GM12878 (cell line): Measurements from ENCODE around the gene KMT2B. TPM values are rescaled to one million over a fixed set of nuclear protein-coding genes. Genes with fewer than 3 reads are reported as not detected.

Source experiments
- ATAC-seq: fragments of 200-7000 bp; cut with Tn5 transposase; 3 replicates; pipeline ENCODE4 v1.9.1; 2020; ENCODE audit warnings: mild to moderate bottlenecking, moderate library complexity
- BruUV-seq: library from RNA; stranded (reverse); fragments of 400-500 nt; replicated peaks from 2 replicates; lab custom pipeline; 2021; lab: Mats Ljungman, UMichigan
- CTCF ChIA-PET: fragments of 300-600 bp; sonication (Branson Sonifier 250); formaldehyde crosslinking; extraction: SDS; loops from one replicate; lab custom pipeline; 2021; ENCODE audit warnings: inconsistent platforms; lab: Yijun Ruan, JAX
- POLR2A ChIA-PET: fragments of 350-600 bp; formaldehyde crosslinking; extraction: SDS; loops from one replicate; lab custom pipeline; 2021; ENCODE audit warnings: inconsistent platforms; lab: Charles Lee
- RAD21 ChIA-PET: fragments of 300-600 bp; sonication (Branson Sonifier 250); formaldehyde crosslinking; loops from one replicate; lab custom pipeline; 2023; ENCODE audit warnings: antibody characterized with exemption; ENCODE audit not compliant: unreplicated experiment; lab: Charles Lee
- SMC1A ChIA-PET: fragments of 300-600 bp; sonication (Branson Sonifier 250); formaldehyde crosslinking; loops from one replicate; lab custom pipeline; 2023; ENCODE audit not compliant: unreplicated experiment, uncharacterized antibody; lab: Charles Lee
- DNase-seq: peaks from one replicate; pipeline ENCODE4 v3.0.0-alpha.2; 2011; ENCODE audit warnings: low read depth, low spot score
- FAIRE-seq: peaks from 3 replicates; lab custom pipeline; 2011; peaks lifted over from hg19 to GRCh38; lab: Jason Lieb, UNC
- H2AFZ ChIP-seq: 2 replicates; pipeline ENCODE4 v1.6.0; 2011; ENCODE audit warnings: low read depth, low read length, control low read depth; ENCODE audit not compliant: control insufficient read depth
- H3K27ac ChIP-seq: 2 replicates; pipeline ENCODE4 v1.5.1; 2011; ENCODE audit warnings: control low read depth; ENCODE audit not compliant: control insufficient read depth, insufficient read depth
- H3K27me3 ChIP-seq, 2 experiments: replicated peaks in 1 of 2; 2 replicates each; pipeline versions ENCODE4 v1.6.0 to v1.6.1; 2011; ENCODE audit warnings: low read length in 1 of 2; ENCODE audit not compliant: control insufficient read depth in 2 of 2, insufficient read depth in 2 of 2
- H3K36me3 ChIP-seq, 2 experiments: 2 replicates each; pipeline ENCODE4 v1.5.1; 2011; ENCODE audit warnings: low read length in 1 of 2; ENCODE audit not compliant: control insufficient read depth in 2 of 2, insufficient read depth in 2 of 2
- H3K4me1 ChIP-seq: 2 replicates; pipeline ENCODE4 v1.6.1; 2011; ENCODE audit warnings: mild to moderate bottlenecking, low read length, moderate library complexity, mixed read lengths; ENCODE audit not compliant: control insufficient read depth, insufficient read depth
- H3K4me2 ChIP-seq: 2 replicates; pipeline ENCODE4 v1.6.0; 2011; ENCODE audit warnings: control low read depth; ENCODE audit not compliant: control insufficient read depth, insufficient read depth
- H3K4me3 ChIP-seq: fragments of 200-600 bp; sonication (generic); 2 replicates; pipeline ENCODE4 v1.5.1; 2016
- H3K79me2 ChIP-seq: 2 replicates; pipeline ENCODE4 v1.6.0; 2011; ENCODE audit warnings: low read length; ENCODE audit not compliant: control insufficient read depth, insufficient read depth
- H3K9ac ChIP-seq: 2 replicates; pipeline ENCODE4 v1.8.0; 2011; ENCODE audit warnings: low read length, control low read depth, mixed read lengths; ENCODE audit not compliant: control insufficient read depth, insufficient read depth
- H3K9me3 ChIP-seq: replicated peaks from 3 replicates; pipeline ENCODE4 v1.5.1; 2011; ENCODE audit warnings: mild to moderate bottlenecking, low read length; ENCODE audit not compliant: control insufficient read depth, insufficient read depth
- H4K20me1 ChIP-seq: 2 replicates; pipeline ENCODE4 v1.6.0; 2011; ENCODE audit not compliant: control insufficient read depth, insufficient read depth
- CHD4 ChIP-seq: fragments of 200-600 bp; sonication (generic); IDR thresholded peaks from 2 replicates; pipeline ENCODE4 v1.6.1; 2016; ENCODE audit warnings: mild to moderate bottlenecking
- EZH2 ChIP-seq: IDR thresholded peaks from 2 replicates; pipeline ENCODE4 v1.6.1; 2012; ENCODE audit warnings: low read depth, mild to moderate bottlenecking, control low read depth, inconsistent platforms, low read length, borderline replicate concordance; ENCODE audit not compliant: control insufficient read depth
- HDAC2 ChIP-seq: fragments of 200-600 bp; sonication (generic); IDR thresholded peaks from 2 replicates; pipeline ENCODE4 v1.6.1; 2017
- NFIC ChIP-seq: IDR thresholded peaks from 2 replicates; pipeline ENCODE4 v1.6.1; 2012; ENCODE audit warnings: low read depth, mild to moderate bottlenecking, inconsistent platforms, low read length, moderate library complexity
- POLR2AphosphoS2 ChIP-seq: IDR thresholded peaks from 2 replicates; pipeline ENCODE4 v1.6.1; 2011; ENCODE audit warnings: low read depth, mild to moderate bottlenecking, low read length, improper control_type of control experiment, moderate library complexity
- RBBP5 ChIP-seq: fragments of 200-600 bp; sonication (generic); conservative IDR thresholded peaks from 2 replicates; pipeline ENCODE4 v1.6.1; 2016
- TAF1 ChIP-seq: IDR thresholded peaks from 2 replicates; pipeline ENCODE4 v1.6.1; 2011; ENCODE audit warnings: mild to moderate bottlenecking, low read depth, low read length, borderline replicate concordance
- WRNIP1 ChIP-seq: IDR thresholded peaks from 2 replicates; pipeline ENCODE4 v1.6.1; 2011; ENCODE audit warnings: low read depth, low read length, improper control_type of control experiment, borderline replicate concordance
- YBX1 ChIP-seq: fragments of 450-650 bp; IDR thresholded peaks from 2 replicates; pipeline ENCODE4 v1.6.1; 2016; ENCODE audit warnings: antibody characterized with exemption
- ZSCAN29 ChIP-seq: fragments of 450-650 bp; IDR thresholded peaks from 2 replicates; pipeline ENCODE4 v1.6.1; 2017; ENCODE audit warnings: mild to moderate bottlenecking, moderate library complexity
- WGBS: methylation state at CpG from one replicate; pipeline ENCODE4 v1.1.6; 2016; ENCODE audit warnings: low lambda C conversion rate; ENCODE audit not compliant: insufficient replicate concordance, insufficient coverage; ENCODE audit errors: missing lambda C conversion rate; 5-methylcytosine and 5-hydroxymethylcytosine counted together
- in situ Hi-C: fragments of 300-500 bp; cut with MboI; formaldehyde crosslinking; loops from 9 replicates; pipeline ENCODE4 v1.14.3; 2018; ENCODE audit warnings: mixed read lengths
- intact Hi-C: fragments of 100-400 bp; cut with micrococcal nuclease; formaldehyde crosslinking; loops from one replicate; pipeline ENCODE4 v1.14.2; 2022; ENCODE audit not compliant: unreplicated experiment
- polyA plus RNA-seq, 11 experiments: library from polyadenylated mRNA; depleted of rRNA in 4 of 11; unstranded in 6 of 11; stranded (reverse) in 5 of 11; fragments of >200 nt; fragmentation: Nextera tagmentation in 4 of 11; fragmentation: Illumina TruSeq in 1 of 11; extraction: Ambion mirVana in 4 of 11; extraction: Trizol in 1 of 11; gene quantifications; 1 replicate in 1 of 11; 2 replicates in 10 of 11; pipeline versions ENCODE4 v1.2.1 to v1.2.3, GENCODE V29; 2011 to 2016; ENCODE audit warnings: inconsistent platforms in 2 of 11, missing spikeins in 2 of 11, low read depth in 1 of 11
- total RNA-seq, 4 experiments: library from RNA; depleted of rRNA in 3 of 4; stranded (reverse); fragments of >200 nt in 3 of 4; fragmentation: Illumina TruSeq in 1 of 4; extraction: Trizol in 1 of 4; gene quantifications; 2 replicates each; pipeline versions ENCODE4 v1.2.1 to v1.2.3, GENCODE V29; 2013 to 2021

KMT2B gene
- total and polyA plus RNA-seq, 10 of the 15 experiments (the other 5 are each of a cell fraction or from before 2014, with no cell fraction given): 0.71 to 35.6 (median 6.0) TPM

- no peak for TF ChIP-seq WRNIP1
Observed at GRCh38 chr19:35764432-35765315, 46.9 kb downstream of the KMT2B start (continued).

GRCh38 chr19:35766571-35767104 lies 48.8 kb downstream of the KMT2B start:
- TF ChIP-seq EZH2 (no peak), NFIC (no peak), POLR2AphosphoS2 (no peak), RBBP5 (no peak), TAF1 (no peak), ZSCAN29 (no peak), HDAC2 (no peak), YBX1 (no peak), CHD4 (no peak)
- no TSS peak for BruUV-seq
- Histone ChIP-seq H3K4me3 (no peak overlapping the region), H3K79me2 (no peaks in the 10 kb centered on the region), H4K20me1 (no peaks in the 10 kb centered on the region), H3K9me3 (no peaks in the 10 kb centered on the region), H3K9ac (no peak overlapping the region), H2AFZ (no peak overlapping the region), H3K4me2 (no peak overlapping the region), H3K36me3 (peaks cover 1 to 13% of the 10 kb centered on the region in 2 experiments; a peak in 2 of 4 replicates), H3K27ac (no peak overlapping the region), H3K27me3 (no peaks in the 10 kb centered on the region), H3K4me1 (no peaks in the 10 kb centered on the region)
- ChIA-PET CTCF (no interaction called here), SMC1A (no interaction called here), RAD21 (no interaction called here), POLR2A (no interaction called here)
- FAIRE-seq: no peak
- intact Hi-C loops (no loop called here), in situ Hi-C loops (no loop called here)
- no peak for ATAC-seq
- WGBS: 90% methylated on average over 10 of the region's 11 CpGs
- DNase-seq: no peak
